HepG2 (cell line): ENCODE data around the gene ZNF213.

Experiments
- CTCF ChIP-seq: sonication (generic); formaldehyde crosslinking; IDR thresholded peaks from 2 replicates; pipeline ENCODE4 v1.5.0; 2020; ENCODE audit warnings: mild to moderate bottlenecking, missing genetic modification reagents, moderate library complexity
- EZH2 ChIP-seq: conservative IDR thresholded peaks from 2 replicates; pipeline ENCODE4 v1.6.1; 2012; ENCODE audit warnings: mild to moderate bottlenecking, low read depth, low read length, moderate library complexity
- FOXK2 ChIP-seq: fragments of 450-650 bp; IDR thresholded peaks from 2 replicates; pipeline ENCODE4 v1.6.1; 2016
- POLR2AphosphoS2 ChIP-seq: IDR thresholded peaks from 2 replicates; pipeline ENCODE4 v1.6.1; 2011; ENCODE audit warnings: low read depth, low read length, improper control_type of control experiment
- ZNF354B ChIP-seq: sonication (generic); formaldehyde crosslinking; IDR thresholded peaks from 2 replicates; pipeline ENCODE4 v1.8.0; 2022; ENCODE audit warnings: mild to moderate bottlenecking, missing genetic modification reagents

- TF ChIP-seq CTCF (CRISPR knock-in tag) (peak; percentile 89), ZNF354B (CRISPR knock-in tag) (no peak), POLR2AphosphoS2 (no peak), EZH2 (no peak), FOXK2 (no peak)
Observed at GRCh38 chr16:3087243-3088235, 47.3 kb upstream of the ZNF213 start.
